Measurements from ENCODE around the gene DOK3.
"Not testable (repeated sequence)": the region's sequence is repeated elsewhere in the genome, so short reads cannot be mapped to it uniquely, and the experiment has no call there.

DOK3 gene

DNA sequence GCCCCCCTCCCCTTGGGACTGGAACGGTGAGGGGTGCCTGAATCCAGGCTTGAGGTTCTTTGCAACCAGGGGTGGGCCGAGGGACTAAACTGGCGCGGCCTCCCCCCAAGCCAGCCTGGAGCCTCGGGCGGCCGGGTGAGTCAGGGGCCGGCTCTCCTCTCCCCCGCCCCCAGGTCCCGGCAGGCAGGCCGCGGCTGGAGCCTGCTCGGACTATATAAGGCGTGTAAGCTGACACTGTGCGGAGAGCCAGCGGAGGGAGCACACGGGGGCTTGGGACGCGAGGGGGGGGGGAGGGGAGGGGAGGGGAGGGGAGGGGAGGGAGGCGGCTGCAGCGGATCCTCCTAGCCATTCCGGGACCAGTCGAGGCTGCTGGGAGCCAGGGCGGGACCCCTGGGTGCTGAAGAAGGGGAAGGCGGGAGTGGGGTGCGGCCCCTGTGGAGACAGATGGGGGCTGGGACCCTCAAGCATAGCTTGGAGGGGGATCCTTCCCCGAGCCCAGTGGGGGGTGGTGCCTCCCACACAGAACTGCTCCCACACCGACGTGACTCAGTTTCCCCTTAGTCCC, 12.8 kb downstream of the DOK3 start:
- DNase-seq = peak; percentile 95

DNA sequence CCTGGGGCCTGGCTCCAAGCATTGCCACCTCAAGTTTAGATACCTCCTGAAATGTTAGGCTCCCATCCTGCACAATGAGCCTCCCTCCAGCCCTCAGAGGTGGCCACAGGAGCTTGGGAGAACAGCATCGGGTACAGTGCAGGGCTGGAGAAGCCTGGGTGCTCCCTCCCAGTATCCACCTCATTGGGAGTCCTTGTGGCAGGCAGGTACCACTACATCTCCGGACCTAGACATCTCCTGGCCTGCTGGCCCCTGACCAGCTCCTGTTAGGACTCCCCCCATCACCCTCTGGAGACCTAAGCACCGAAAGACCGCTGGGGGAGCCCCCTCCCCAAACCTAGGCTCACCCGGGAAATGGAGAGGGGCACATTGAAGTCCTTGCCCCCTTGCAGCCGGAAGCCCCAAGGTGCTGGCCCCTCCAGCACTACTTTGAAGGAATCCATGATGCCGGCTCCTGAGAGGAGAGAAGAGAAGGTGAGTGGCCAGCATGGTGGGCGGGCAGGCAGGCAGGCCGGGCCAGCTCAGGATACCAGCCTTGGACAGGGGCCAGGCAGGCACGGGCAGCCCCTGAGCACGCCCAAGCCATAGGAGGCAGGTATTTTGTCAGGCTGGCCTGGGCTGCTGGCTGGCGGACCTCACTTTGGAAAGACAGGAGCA, 13.4 kb downstream of the DOK3 start:
- peak; percentile 69 for DNase-seq

DNA sequence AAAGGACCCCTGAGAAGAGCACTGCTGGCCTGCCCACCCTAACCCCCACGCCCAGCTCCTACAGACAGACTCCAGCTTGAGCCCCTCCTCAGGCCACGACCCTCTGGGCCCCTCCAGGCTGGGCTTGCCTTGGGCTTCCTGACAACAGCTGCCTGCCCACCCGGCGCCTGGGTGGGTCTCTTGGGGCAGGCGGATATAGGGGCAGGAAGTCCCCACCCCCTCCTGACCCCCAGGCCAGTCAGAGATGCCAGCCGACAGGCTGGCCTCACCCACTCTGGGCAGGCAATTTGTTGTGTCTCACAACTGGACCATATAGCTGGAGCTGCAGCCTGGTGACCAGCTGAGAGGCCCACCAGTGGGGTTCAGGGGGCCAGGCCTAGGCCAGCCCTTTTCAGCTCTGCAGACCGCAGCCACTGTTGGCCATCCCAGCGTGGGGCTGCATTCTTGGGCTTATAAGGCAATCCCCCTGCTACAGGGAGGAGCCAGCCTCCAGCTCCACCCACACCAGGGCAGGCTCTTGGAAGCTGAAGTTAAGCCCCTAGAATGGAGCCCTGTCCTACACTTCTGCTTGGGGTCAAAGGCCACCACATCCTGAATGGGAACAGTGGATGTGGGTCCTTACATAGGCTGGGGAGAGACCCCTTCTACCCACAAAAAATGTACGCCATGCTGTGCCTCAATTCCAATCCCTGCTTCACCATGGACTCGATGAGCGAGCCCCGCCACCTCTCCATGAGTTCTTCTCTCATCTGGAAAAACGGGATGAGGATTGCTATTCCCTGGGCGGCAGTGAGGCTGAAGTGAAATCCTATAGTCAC, 14.2 kb downstream of the DOK3 start:
- DNase-seq = peak; percentile 94

GRCh38 chr5:177494346-177495195, 15.1 kb downstream of the DOK3 start:
- DNase-seq = peak; percentile 94

DNA sequence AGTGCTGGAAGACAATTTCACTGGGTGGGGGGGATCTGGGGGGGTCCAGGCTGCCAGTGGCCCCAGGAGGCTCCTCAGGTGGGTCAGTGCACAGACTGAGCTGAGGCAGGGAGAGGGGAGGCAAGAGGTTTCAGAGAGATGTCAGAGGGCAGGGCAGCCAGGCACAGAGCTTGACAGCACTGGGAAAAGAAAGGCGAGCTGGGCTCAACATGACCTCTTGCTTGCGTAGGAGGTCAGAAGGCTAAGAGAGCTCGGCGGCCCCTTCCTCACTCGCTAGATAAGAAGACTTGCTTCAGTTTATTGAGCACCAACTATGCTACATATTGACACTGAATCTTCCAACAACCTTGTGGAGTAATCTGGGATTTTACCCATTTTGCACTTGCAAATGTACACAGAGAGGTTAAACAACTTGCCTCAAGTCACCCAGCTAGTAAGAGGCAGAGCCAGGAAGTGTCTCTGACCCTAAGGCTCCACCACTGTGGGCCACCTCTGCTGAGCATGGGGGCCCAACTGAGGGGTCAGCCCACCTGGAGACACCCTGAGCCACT, 15.8 kb downstream of the DOK3 start:
- no peak for DNase-seq

- DNase-seq = no peak
These were observed 16.8 kb downstream of the DOK3 start for GRCh38 chr5:177492841-177493240.

- no peak for DNase-seq
These were observed 17.5 kb downstream of the DOK3 start for GRCh38 chr5:177491983-177492746.

GRCh38 chr5:177491429-177491945, 18.1 kb downstream of the DOK3 start:
- DNase-seq = no peak

DNA sequence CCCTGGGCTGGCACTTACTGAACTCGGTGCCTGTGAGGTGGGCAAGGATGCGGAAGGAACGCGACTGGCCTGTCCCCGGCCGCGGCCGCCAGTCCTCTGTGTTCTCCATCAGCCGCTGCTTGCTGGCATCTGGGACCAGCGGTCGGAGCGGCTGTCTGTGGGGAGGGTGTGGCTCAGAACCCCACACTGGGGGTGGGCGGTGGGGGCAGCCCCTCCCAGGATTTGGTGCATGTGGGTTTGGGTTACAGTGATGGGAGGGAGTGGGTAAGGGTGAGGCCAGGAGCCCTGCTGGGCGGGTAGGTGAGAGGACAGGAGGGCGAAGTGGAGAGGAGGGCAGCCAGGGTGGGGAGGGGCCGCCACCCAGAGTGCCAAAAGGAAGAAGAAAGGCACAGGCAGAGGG, 18.6 kb downstream of the DOK3 start:
- DNase-seq = no peak

DNA sequence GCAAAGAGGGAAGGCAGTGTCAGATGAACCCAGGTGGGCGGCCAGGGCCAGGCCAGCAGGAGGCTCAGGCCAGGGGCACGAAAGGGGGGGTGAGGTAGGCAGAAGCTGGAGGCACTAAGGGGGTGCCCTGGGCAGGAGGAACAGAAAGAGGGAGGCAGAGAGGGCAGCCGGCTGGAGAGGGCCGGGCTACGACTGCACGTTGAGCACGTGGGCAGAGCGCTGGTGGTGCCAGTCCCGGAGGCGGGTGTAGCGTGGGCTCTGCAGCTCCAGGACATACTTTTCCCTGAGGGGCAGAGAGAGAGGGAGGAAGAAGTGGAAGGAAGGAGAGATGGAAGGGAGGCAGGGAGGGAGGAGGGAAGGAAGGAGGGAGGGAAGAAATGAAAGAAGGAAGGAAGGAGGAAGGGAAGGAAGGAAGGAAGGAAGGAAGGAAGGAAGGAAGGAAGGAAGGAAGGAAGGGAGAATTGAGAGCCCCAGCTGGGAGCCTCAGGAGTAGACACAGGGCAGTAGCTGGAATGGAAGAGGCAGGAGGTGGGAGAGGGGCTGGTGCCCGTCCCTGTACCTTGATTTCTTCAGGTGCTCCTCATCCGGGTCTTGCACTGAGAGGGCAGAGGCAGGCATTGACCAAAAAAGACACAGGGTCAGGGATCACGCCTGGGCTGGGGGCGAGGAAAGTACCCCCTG, 19.2 kb downstream of the DOK3 start:
- DNase-seq = no peak

- no peak for DNase-seq
These were observed 20.4 kb downstream of the DOK3 start for GRCh38 chr5:177489119-177489716.

DNA sequence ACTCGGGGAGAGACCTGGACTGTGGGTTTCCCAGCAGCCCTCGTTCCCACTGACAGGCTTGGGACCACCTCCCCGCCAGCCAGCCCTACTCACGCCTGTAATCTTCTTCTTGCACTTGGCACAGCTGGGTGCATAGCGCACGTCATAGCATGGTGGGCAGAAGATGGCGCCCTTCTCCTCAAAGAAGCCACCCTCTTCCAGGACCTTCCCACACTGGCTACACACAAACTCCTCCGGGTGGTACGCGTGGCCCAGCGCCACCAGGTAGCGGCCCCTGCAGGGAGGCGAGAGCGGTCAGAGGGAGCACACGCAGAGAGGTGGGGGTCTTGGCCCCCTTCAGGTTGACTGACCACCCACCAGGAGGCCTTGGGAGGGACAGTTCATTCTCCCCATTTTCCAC, 21.7 kb downstream of the DOK3 start:
- no peak for DNase-seq

DNA sequence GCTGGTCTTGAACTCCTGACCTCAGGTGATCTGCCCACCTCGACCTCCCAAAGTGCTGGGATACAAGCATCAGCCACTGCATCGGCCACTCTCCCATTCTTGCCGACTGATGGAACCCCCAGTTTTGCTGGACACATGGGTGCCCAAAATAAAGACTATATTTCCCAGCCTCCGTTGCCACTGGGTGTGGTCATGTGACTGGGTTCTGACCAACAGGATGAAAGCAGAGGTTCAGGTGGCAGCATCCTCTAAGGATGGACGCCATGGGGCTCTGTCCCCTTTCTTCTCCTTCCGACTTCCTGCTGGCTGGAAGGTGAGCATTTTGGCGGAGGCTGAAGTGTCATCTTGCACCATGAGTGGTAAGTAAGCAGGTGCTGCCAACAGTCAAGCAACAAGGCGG, 22.5 kb downstream of the DOK3 start:
- DNase-seq = no peak

GRCh38 chr5:177486256-177486655, 23.4 kb downstream of the DOK3 start:
- no peak for DNase-seq

GRCh38 chr5:177485753-177486152, 23.9 kb downstream of the DOK3 start:
- DNase-seq = not testable (repeated sequence)

DNA sequence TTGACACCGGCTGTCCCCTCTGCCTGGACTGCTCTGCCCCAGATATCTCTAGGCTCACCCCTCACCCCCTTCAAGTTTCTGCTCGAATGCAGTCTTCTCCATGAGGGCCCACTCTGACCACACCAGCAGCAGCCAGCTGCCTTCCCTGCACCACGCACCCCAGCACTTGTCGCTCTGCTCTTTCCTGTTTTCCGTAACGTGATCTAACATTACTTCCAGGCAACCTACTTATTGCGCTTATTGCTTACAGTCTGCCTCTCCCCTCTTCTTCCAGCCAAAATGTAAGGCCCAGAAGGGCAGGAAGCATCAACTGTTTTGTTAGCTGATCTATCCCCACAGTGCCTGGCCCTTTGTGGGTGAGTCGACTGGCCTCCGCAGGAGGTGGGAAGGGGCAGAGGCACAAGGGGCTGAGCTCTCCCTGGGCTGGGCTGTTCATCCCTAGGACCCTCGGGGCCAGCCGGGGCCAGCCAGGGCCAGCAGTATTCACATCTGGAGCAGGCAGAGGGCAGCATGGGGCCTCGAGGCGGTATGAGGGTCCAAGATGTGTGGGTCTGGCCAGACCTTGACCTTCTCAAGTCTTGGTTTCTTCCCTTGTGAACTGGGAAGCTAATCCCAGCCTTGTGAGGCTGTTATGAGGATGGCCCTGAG, 24.6 kb downstream of the DOK3 start:
- DNase-seq = no peak

DNA sequence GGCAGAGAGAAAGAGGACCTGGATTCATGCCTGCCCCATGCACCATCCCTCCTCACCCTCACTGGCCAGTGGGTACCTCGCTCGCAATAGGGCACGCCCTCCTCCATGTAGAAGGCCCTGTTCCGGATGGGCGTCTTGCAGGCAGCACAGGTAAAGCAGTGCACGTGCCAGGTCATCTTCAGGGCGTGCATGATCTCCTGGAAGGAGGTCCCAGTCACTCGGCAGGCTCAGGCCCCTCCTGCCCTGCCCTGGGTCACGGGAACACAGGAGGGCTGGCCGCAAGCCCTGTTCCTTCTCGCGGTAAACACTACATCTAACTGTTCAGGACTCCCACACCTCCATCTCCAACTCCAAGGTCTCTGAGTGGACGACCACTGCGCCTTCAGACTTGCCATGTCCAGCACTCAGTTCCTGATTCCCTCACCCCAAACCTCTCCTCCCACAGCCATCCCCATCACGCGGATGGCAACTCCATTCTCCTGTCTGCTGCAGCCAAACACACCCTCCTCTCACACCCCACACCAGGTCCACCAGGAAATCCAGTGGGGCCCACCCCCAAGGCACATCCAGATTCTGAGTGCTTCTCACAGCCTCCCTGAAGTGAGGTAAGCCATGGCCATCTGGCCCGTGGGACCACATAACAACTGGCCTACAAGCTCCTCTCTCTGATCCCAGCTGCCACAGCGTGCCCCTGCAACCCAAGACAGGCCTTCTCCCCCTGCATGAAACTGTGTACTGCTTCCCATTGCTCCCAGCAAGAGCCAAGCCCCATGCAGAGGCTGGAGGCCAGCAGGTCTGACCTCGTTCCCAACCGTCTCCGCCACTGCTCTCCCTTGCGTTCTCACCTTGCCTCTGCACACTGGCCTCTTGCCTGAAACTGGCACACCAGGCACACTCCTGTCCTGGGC, 25.4 kb downstream of the DOK3 start:
- DNase-seq = no peak

DNA sequence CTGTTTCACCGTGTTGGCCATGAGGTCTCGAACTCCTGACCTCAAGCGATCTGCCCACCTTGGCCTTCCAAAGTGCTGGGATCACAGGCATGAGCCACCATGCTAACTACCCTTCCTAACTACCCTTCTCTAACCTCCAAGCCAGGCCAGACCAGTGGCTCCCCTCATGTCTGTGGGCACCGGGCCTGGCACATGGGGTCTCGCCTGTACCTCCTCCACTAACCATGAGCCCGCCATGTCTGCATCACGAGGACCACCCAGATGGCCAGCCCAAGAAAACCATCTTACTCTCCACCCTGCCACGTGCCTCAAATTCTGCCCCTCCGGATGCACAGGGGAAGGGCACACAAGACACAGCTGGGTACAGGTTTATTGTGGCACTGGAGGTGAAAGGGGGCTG, 26.6 kb downstream of the DOK3 start:
- DNase-seq = no peak

DNA sequence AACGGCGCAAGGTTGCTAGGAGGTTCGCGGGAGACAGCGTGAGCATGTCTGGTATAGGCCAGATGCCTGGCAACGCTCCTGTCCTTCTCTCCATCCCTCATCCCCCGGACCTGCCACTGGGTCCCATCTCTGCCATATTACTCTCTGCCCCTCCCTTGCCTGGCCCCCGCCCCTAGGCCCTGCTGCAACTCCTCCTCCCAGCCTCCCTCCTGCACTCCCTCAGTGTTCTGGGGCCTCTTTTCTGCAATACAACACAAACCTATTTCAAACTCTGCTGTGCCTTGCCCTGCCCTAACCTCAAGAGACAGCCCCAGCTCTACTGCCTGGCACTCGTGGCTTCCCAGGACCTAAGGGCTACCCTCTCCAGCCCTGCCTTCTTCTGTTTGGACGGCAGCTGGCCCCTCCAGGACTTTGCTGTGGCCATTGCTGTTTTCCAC, 27.2 kb downstream of the DOK3 start:
- DNase-seq = no peak

All from EL (cell line).